HCT116 (cell line): ENCODE data around the gene MYEF2. TPM values are rescaled to one million over a fixed set of nuclear protein-coding genes. Genes with fewer than 3 reads are reported as not detected.

ENCODE experiments used
- ATAC-seq: fragments of 200-7000 bp; cut with Tn5 transposase; 2 replicates; pipeline ENCODE4 v1.9.1; 2020; ENCODE audit warnings: mild to moderate bottlenecking, moderate library complexity
- BruUV-seq: library from RNA; stranded (reverse); fragments of 400-500 nt; replicated peaks from 2 replicates; lab custom pipeline; 2021; lab: Mats Ljungman, UMichigan
- CTCF ChIA-PET: fragments of 300-600 bp; sonication (Branson Sonifier 250); formaldehyde crosslinking; loops from one replicate; lab custom pipeline; 2021; ENCODE audit warnings: antibody characterized with exemption; lab: Charles Lee
- POLR2A ChIA-PET: fragments of 300-600, 350-600 bp; sonication (Branson Sonifier 250); formaldehyde crosslinking; loops from one replicate; lab custom pipeline; 2021; ENCODE audit warnings: antibody characterized with exemption; lab: Charles Lee
- RAD21 ChIA-PET, 2 experiments: fragments of 300-600 bp; sonication (Branson Sonifier 250); formaldehyde crosslinking; loops; one replicate each; lab custom pipeline; 2023; ENCODE audit warnings: low total read pairs in 2 of 2; ENCODE audit not compliant: uncharacterized antibody in 2 of 2, unreplicated experiment in 2 of 2, low non-redundant PET in 1 of 2; lab: Charles Lee
- DNase-seq: peaks from one replicate; pipeline ENCODE4 v3.0.0-alpha.2; 2010; ENCODE audit warnings: low read depth, low spot score
- H2AFZ ChIP-seq: fragments of 200-600 bp; shearing (Covaris generic), sonication (generic); 2 replicates; pipeline ENCODE4 v1.6.1; 2017; ENCODE audit warnings: low read depth, mixed run types, mixed read lengths, antibody characterized with exemption, low read length; ENCODE audit not compliant: poor library complexity, severe bottlenecking
- H3K27ac ChIP-seq: 2 replicates; pipeline ENCODE4 v1.5.1; 2012; ENCODE audit warnings: low read depth, low read length
- H3K27me3 ChIP-seq: fragments of 200-600 bp; sonication (generic); 2 replicates; pipeline ENCODE4 v1.6.1; 2016; ENCODE audit warnings: mixed run types, low read length, mixed read lengths; ENCODE audit not compliant: insufficient read depth
- H3K36me3 ChIP-seq, 2 experiments: fragments of 200-500 bp in 1 of 2; fragments of 200-600 bp in 1 of 2; sonication (Bioruptor generic) in 1 of 2; sonication (generic) in 1 of 2; 2 replicates each; pipeline versions ENCODE4 v1.5.1 to v1.6.1; 2014 to 2016; ENCODE audit warnings: low read length in 2 of 2, inconsistent platforms in 1 of 2, mixed read lengths in 1 of 2, mixed run types in 1 of 2; ENCODE audit not compliant: insufficient read depth in 2 of 2, control insufficient read depth in 1 of 2
- H3K4me1 ChIP-seq, 2 experiments: fragments of 200-600 bp in 1 of 2; sonication (generic) in 1 of 2; 2 replicates each; pipeline versions ENCODE4 v1.5.1 to v1.6.1; 2012 to 2017; ENCODE audit warnings: low read length in 2 of 2, inconsistent platforms in 1 of 2, mild to moderate bottlenecking in 1 of 2, mixed read lengths in 1 of 2, mixed run types in 1 of 2, moderate library complexity in 1 of 2; ENCODE audit not compliant: insufficient read depth in 2 of 2, control insufficient read depth in 1 of 2
- H3K4me2 ChIP-seq: fragments of 200-600 bp; sonication (generic); 2 replicates; pipeline ENCODE4 v1.6.1; 2017; ENCODE audit warnings: mixed run types, low read length, mixed read lengths
- H3K4me3 ChIP-seq, 2 experiments: fragments of 200-600 bp in 1 of 2; sonication (generic) in 1 of 2; replicated peaks in 1 of 2; 2 replicates each; pipeline ENCODE4 v1.5.1; 2011 to 2016; ENCODE audit warnings: low read length in 2 of 2, control low read depth in 1 of 2, low read depth in 1 of 2, mild to moderate bottlenecking in 1 of 2, mixed read lengths in 1 of 2, mixed run types in 1 of 2
- H3K79me2 ChIP-seq: fragments of 200-600 bp; sonication (generic); 2 replicates; pipeline ENCODE4 v1.6.1; 2017; ENCODE audit warnings: mild to moderate bottlenecking, mixed run types, low read length, moderate library complexity, mixed read lengths; ENCODE audit not compliant: insufficient read depth
- H3K9ac ChIP-seq: fragments of 200-600 bp; sonication (generic); 2 replicates; pipeline ENCODE4 v1.6.1; 2016; ENCODE audit warnings: low read length, mixed read lengths
- H3K9me2 ChIP-seq: fragments of 200-600 bp; sonication (generic), shearing (Covaris generic); 2 replicates; pipeline ENCODE4 v1.6.1; 2017; ENCODE audit warnings: mixed run types, mild to moderate bottlenecking, moderate library complexity; ENCODE audit not compliant: insufficient read depth
- H3K9me3 ChIP-seq, 2 experiments: fragments of 200-500 bp in 1 of 2; fragments of 200-600 bp in 1 of 2; sonication (Bioruptor generic) in 1 of 2; sonication (generic) in 1 of 2; 2 replicates each; pipeline ENCODE4 v1.6.1; 2014 to 2017; ENCODE audit warnings: low read length in 2 of 2, mixed read lengths in 2 of 2, inconsistent platforms in 1 of 2, low read depth in 1 of 2, mild to moderate bottlenecking in 1 of 2, mixed run types in 1 of 2, moderate library complexity in 1 of 2; ENCODE audit not compliant: control insufficient read depth in 1 of 2, insufficient read depth in 1 of 2
- H4K20me1 ChIP-seq: fragments of 200-600 bp; sonication (generic), shearing (Covaris generic); 2 replicates; pipeline ENCODE4 v1.6.1; 2017; ENCODE audit warnings: mixed run types, mild to moderate bottlenecking, moderate library complexity; ENCODE audit not compliant: insufficient read depth
- ATF3 ChIP-seq: IDR thresholded peaks from 2 replicates; pipeline ENCODE4 v1.6.1; 2012
- CBX3 ChIP-seq: IDR thresholded peaks from 2 replicates; pipeline ENCODE4 v1.6.1; 2012; ENCODE audit warnings: low read depth
- CEBPB ChIP-seq: IDR thresholded peaks from 2 replicates; pipeline ENCODE4 v1.6.1; 2012; ENCODE audit warnings: low read depth
- CTCF ChIP-seq, 3 experiments: fragments of 200-600 bp in 1 of 3; sonication (generic) in 1 of 3; IDR thresholded peaks in 2 of 3; conservative IDR thresholded peaks in 1 of 3; 2 replicates each; pipeline ENCODE4 v1.5.1; 2012 to 2017; ENCODE audit warnings: low read depth in 2 of 3, low read length in 2 of 3, antibody characterized with exemption in 1 of 3, borderline replicate concordance in 1 of 3, control low read depth in 1 of 3, mild to moderate bottlenecking in 1 of 3, mixed read lengths in 1 of 3, mixed run types in 1 of 3, moderate library complexity in 1 of 3; ENCODE audit not compliant: insufficient read depth in 1 of 3
- EGR1 ChIP-seq: IDR thresholded peaks from 2 replicates; pipeline ENCODE4 v1.6.1; 2012; ENCODE audit warnings: low read depth
- ELF1 ChIP-seq: IDR thresholded peaks from 2 replicates; pipeline ENCODE4 v1.6.1; 2012; ENCODE audit warnings: low read depth, borderline replicate concordance
- EZH2phosphoT487 ChIP-seq: fragments of 200-600 bp; IDR thresholded peaks from 2 replicates; pipeline ENCODE4 v1.6.1; 2018; ENCODE audit warnings: antibody characterized with exemption, borderline replicate concordance
- JUND ChIP-seq: IDR thresholded peaks from 2 replicates; pipeline ENCODE4 v1.6.1; 2012
- MAX ChIP-seq: IDR thresholded peaks from 2 replicates; pipeline ENCODE4 v1.6.1; 2012
- POLR2A ChIP-seq: IDR thresholded peaks from 2 replicates; pipeline ENCODE4 v1.7.0; 2011; ENCODE audit warnings: borderline replicate concordance; ENCODE audit not compliant: insufficient read depth, insufficient read length; ENCODE audit errors: extremely low read depth
- RAD21 ChIP-seq: IDR thresholded peaks from 2 replicates; pipeline ENCODE4 v1.6.1; 2012; ENCODE audit warnings: low read depth, mild to moderate bottlenecking
- SIN3A ChIP-seq: IDR thresholded peaks from 2 replicates; pipeline ENCODE4 v1.6.1; 2012; ENCODE audit warnings: low read depth
- TCF7L2 ChIP-seq: IDR thresholded peaks from 2 replicates; pipeline ENCODE4 v1.7.0; 2011; ENCODE audit warnings: borderline replicate concordance, inconsistent platforms; ENCODE audit not compliant: insufficient read depth, insufficient read length; ENCODE audit errors: extremely low read depth
- YY1 ChIP-seq: IDR thresholded peaks from 2 replicates; pipeline ENCODE4 v1.6.1; 2011; ENCODE audit warnings: low read length, low read depth, moderate library complexity, mild to moderate bottlenecking; ENCODE audit not compliant: insufficient replicate concordance; ENCODE audit errors: extremely low read depth
- ZFX ChIP-seq: fragments of 450-650 bp; IDR thresholded peaks from 2 replicates; pipeline ENCODE4 v1.6.1; 2017
- ZNF274 ChIP-seq: fragments of 200-500 bp; sonication (Bioruptor generic); IDR thresholded peaks from 2 replicates; pipeline ENCODE4 v1.6.1; 2014; ENCODE audit warnings: mild to moderate bottlenecking, low read depth, low read length, inconsistent platforms
- intact Hi-C: fragments of 100-400 bp; cut with micrococcal nuclease; formaldehyde crosslinking; loops from 2 replicates; pipeline ENCODE4 v1.10.0; 2022
- total RNA-seq: library from RNA; stranded (reverse); gene quantifications from one replicate; pipeline ENCODE4 v1.2.1, GENCODE V29; 2021; ENCODE audit not compliant: unreplicated experiment

MYEF2 gene
- total RNA-seq, 1 experiment from 2014 or later: 0.69 TPM

- Histone ChIP-seq H3K4me1 (no peaks in the 10 kb centered on the region), H3K9me2 (no peaks in the 10 kb centered on the region), H3K79me2 (no peaks in the 10 kb centered on the region), H2AFZ (no peak within 1 kb of the TSS), H3K27me3 (peaks cover 14% of the 10 kb centered on the region; the same call in 1 of the 2 replicates), H3K27ac (no peak within 1 kb of the TSS)
- CTCF ChIA-PET: no interaction called here
- ATAC-seq (no peak), DNase-seq (no peak)
- intact Hi-C loops: no loop called here
- BruUV-seq: no TSS peak
- TF ChIP-seq CTCF (IDR thresholded peaks at IDR 0.05 in 2 of 3, conservative IDR thresholded peaks at IDR 0.05 in 1 of 3; ENCODE audit: borderline replicate concordance in 1 of 3, insufficient read depth in 1 of 3, low read depth in 2 of 3, low read length in 2 of 3) (no peak), EGR1 (no peak), ATF3 (no peak), JUND (no peak), ZNF274 (no peak)
- TF ChIP-seq, all 23 proteins: peak for 0
- no peak within 1 kb of the TSS for H3K4me3 ChIP-seq
- H4K20me1 ChIP-seq: no peaks in the 10 kb centered on the region; the same call in 1 of the 2 replicates
- ChIA-PET POLR2A (no interaction called here), RAD21 (no interaction called here)
- H3K36me3 ChIP-seq: no peaks in the 10 kb centered on the region
- H3K9ac ChIP-seq: no peak within 1 kb of the TSS
- no peak within 1 kb of the TSS for H3K4me2 ChIP-seq
- H3K9me3 ChIP-seq: no peaks in the 10 kb centered on the region
Observed at GRCh38 chr15:48120745-48121144, 57.4 kb downstream of the MYEF2 start, which contains the start of gene SLC24A5. TSS of gene SLC24A5 (plus strand) at chr15:48120990. CDS start at chr15:48121045, 55 bp downstream.

- Histone ChIP-seq H3K4me2 (no peak overlapping the region), H2AFZ (no peak overlapping the region), H4K20me1 (no peaks in the 10 kb centered on the region), H3K9me2 (no peaks in the 10 kb centered on the region), H3K9ac (no peak overlapping the region), H3K79me2 (no peaks in the 10 kb centered on the region), H3K4me3 (no peak overlapping the region), H3K4me1 (no peaks in the 10 kb centered on the region), H3K27ac (no peak overlapping the region), H3K9me3 (no peaks in the 10 kb centered on the region), H3K27me3 (peaks cover 14% of the 10 kb centered on the region; the same call in 1 of the 2 replicates), H3K36me3 (no peaks in the 10 kb centered on the region)
- intact Hi-C loops: no loop called here
- TF ChIP-seq YY1 (no peak), ZNF274 (no peak), CTCF (IDR thresholded peaks at IDR 0.05 in 2 of 3, conservative IDR thresholded peaks at IDR 0.05 in 1 of 3; ENCODE audit: borderline replicate concordance in 1 of 3, insufficient read depth in 1 of 3, low read depth in 2 of 3, low read length in 2 of 3) (no peak), ZFX (no peak), TCF7L2 (no peak), POLR2A (no peak), SIN3A (no peak), CEBPB (no peak), RAD21 (no peak), ATF3 (no peak), EZH2phosphoT487 (no peak), CBX3 (no peak), MAX (no peak), ELF1 (no peak)
- ChIA-PET POLR2A (no interaction called here), RAD21 (no interaction called here), CTCF (no interaction called here)
- BruUV-seq: no TSS peak
- DNase-seq: no peak
- ATAC-seq: no peak
Observed at GRCh38 chr15:48119277-48119676, 58.8 kb downstream of the MYEF2 start.
